ENCODE data around the gene BMPR1B.

The BMPR1B gene

DNA sequence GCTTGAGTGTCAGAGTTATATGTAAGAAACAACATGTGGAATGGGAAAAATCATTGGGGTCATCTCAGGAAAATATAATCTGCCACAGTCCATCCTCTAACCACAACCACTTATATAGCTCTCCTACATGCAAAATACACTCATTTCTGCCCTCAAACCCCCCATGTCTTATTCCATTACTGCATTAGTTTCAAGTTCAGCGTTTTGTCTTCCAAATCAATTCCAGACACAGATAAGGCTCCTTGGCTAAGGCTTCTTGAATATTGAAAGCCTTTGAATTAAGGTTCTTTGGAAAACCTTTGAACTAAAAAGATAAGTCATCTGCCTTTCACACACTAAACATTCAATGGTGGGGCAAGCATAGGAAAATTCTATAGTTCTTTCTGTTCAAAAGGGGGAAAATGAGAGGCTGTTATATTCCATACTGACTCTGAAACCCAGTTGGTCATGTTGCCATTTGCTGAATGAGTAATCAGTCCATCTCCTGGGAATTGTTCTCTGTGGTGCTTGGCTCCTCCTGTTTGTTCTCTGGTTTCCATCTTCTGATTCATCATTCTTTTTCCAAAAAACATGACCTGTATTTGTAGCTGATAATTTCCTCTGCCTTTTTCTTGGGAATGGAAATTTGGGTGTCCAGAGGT lies 218.7 kb downstream of the BMPR1B start:
- Histone ChIP-seq H3K4me1 (ENCODE audit: insufficient read depth, low read length) (peaks cover 5% of the 10 kb centered on the region; the same call in 1 of the 2 replicates), H3K4me2 (ENCODE audit: insufficient read depth, low read length) (no peak overlapping the region), H3K27ac (ENCODE audit: low read length) (no peak overlapping the region), H3K4me3 (ENCODE audit: low read depth in 1 of 2, low read length in 2 of 2) (no peak overlapping the region), H3K36me3 (ENCODE audit: insufficient read depth, low read length) (no peaks in the 10 kb centered on the region), H3K9ac (ENCODE audit: low read depth, low read length) (no peak overlapping the region), H3K79me2 (ENCODE audit: insufficient read depth, low read length) (no peaks in the 10 kb centered on the region), H4K20me1 (ENCODE audit: insufficient read depth, low read length) (no peaks in the 10 kb centered on the region), H3K9me3 (ENCODE audit: insufficient read depth, low read length, severe bottlenecking) (no peaks in the 10 kb centered on the region), H3K27me3 (ENCODE audit: insufficient read depth, low read length, poor library complexity) (no peaks in the 10 kb centered on the region), H2AFZ (ENCODE audit: low read depth, low read length) (no peak overlapping the region)
- no peak for TF ChIP-seq EZH2 (IDR thresholded peaks at IDR 0.05; ENCODE audit: borderline replicate concordance, low read depth, low read length, severe bottlenecking)
- TF ChIP-seq, protein P1, sequence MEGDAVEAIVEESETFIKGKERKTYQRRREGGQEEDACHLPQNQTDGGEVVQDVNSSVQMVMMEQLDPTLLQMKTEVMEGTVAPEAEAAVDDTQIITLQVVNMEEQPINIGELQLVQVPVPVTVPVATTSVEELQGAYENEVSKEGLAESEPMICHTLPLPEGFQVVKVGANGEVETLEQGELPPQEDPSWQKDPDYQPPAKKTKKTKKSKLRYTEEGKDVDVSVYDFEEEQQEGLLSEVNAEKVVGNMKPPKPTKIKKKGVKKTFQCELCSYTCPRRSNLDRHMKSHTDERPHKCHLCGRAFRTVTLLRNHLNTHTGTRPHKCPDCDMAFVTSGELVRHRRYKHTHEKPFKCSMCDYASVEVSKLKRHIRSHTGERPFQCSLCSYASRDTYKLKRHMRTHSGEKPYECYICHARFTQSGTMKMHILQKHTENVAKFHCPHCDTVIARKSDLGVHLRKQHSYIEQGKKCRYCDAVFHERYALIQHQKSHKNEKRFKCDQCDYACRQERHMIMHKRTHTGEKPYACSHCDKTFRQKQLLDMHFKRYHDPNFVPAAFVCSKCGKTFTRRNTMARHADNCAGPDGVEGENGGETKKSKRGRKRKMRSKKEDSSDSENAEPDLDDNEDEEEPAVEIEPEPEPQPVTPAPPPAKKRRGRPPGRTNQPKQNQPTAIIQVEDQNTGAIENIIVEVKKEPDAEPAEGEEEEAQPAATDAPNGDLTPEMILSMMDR (IDR thresholded peaks at IDR 0.05; ENCODE audit: borderline replicate concordance, extremely low read depth, low read length, poor library complexity, severe bottlenecking), result no peak
- ATAC-seq (ENCODE audit: insufficient read depth, low read depth), result no peak
- no peak for DNase-seq

GRCh38 chr4:94978904-94979303 lies 221.1 kb downstream of the BMPR1B start:
- H3K27me3 ChIP-seq (ENCODE audit: insufficient read depth, low read length, poor library complexity), result no peaks in the 10 kb centered on the region

GRCh38 chr4:94979621-94980020 lies 221.9 kb downstream of the BMPR1B start:
- Histone ChIP-seq H3K9ac (ENCODE audit: low read depth, low read length) (no peak overlapping the region), H4K20me1 (ENCODE audit: insufficient read depth, low read length) (no peaks in the 10 kb centered on the region), H3K4me3 (ENCODE audit: low read depth in 1 of 2, low read length in 2 of 2) (no peak overlapping the region), H3K9me3 (ENCODE audit: insufficient read depth, low read length, severe bottlenecking) (no peaks in the 10 kb centered on the region), H3K36me3 (ENCODE audit: insufficient read depth, low read length) (no peaks in the 10 kb centered on the region), H3K27ac (ENCODE audit: low read length) (no peak overlapping the region), H3K79me2 (ENCODE audit: insufficient read depth, low read length) (no peaks in the 10 kb centered on the region), H3K27me3 (ENCODE audit: insufficient read depth, low read length, poor library complexity) (no peaks in the 10 kb centered on the region), H3K4me2 (ENCODE audit: insufficient read depth, low read length) (no peak overlapping the region), H2AFZ (ENCODE audit: low read depth, low read length) (no peak overlapping the region), H3K4me1 (ENCODE audit: insufficient read depth, low read length) (peaks cover 5% of the 10 kb centered on the region; the same call in 1 of the 2 replicates)
- TF ChIP-seq EZH2 (IDR thresholded peaks at IDR 0.05; ENCODE audit: borderline replicate concordance, low read depth, low read length, severe bottlenecking), result no peak
- TF ChIP-seq, protein P1 (IDR thresholded peaks at IDR 0.05; ENCODE audit: borderline replicate concordance, extremely low read depth, low read length, poor library complexity, severe bottlenecking), result no peak
- DNase-seq (no peak), ATAC-seq (ENCODE audit: insufficient read depth, low read depth) (no peak)

More at GRCh38 chr4:94978904-94979303, 221.1 kb downstream of the BMPR1B start:
- Histone ChIP-seq H3K79me2 (ENCODE audit: insufficient read depth, low read length) (no peaks in the 10 kb centered on the region), H3K4me2 (ENCODE audit: insufficient read depth, low read length) (no peak overlapping the region), H3K27ac (ENCODE audit: low read length) (no peak overlapping the region), H2AFZ (ENCODE audit: low read depth, low read length) (no peak overlapping the region), H3K36me3 (ENCODE audit: insufficient read depth, low read length) (no peaks in the 10 kb centered on the region), H3K9ac (ENCODE audit: low read depth, low read length) (no peak overlapping the region), H4K20me1 (ENCODE audit: insufficient read depth, low read length) (no peaks in the 10 kb centered on the region), H3K9me3 (ENCODE audit: insufficient read depth, low read length, severe bottlenecking) (no peaks in the 10 kb centered on the region), H3K4me3 (ENCODE audit: low read depth in 1 of 2, low read length in 2 of 2) (no peak overlapping the region), H3K4me1 (ENCODE audit: insufficient read depth, low read length) (peaks cover 5% of the 10 kb centered on the region; the same call in 1 of the 2 replicates)
- no peak for TF ChIP-seq EZH2 (IDR thresholded peaks at IDR 0.05; ENCODE audit: borderline replicate concordance, low read depth, low read length, severe bottlenecking)
- TF ChIP-seq, protein P1 (IDR thresholded peaks at IDR 0.05; ENCODE audit: borderline replicate concordance, extremely low read depth, low read length, poor library complexity, severe bottlenecking), result no peak
- DNase-seq, result no peak
- no peak for ATAC-seq (ENCODE audit: insufficient read depth, low read depth)

Data from DND-41 (cell line).